Effector memory CD4-positive, alpha-beta T cell (primary cell): Measurements from ENCODE around the gene PPP1R37.
"Not testable (repeated sequence)": the region's sequence is repeated elsewhere in the genome, so short reads cannot be mapped to it uniquely, and the experiment has no call there.

Experiments
- DNase-seq, 3 donors: peaks; one replicate each; pipeline ENCODE4 v3.0.0-alpha.2; 2020
- H3K27ac ChIP-seq: 2 replicates; pipeline ENCODE4 v1.7.0; 2013; ENCODE audit warnings: mild to moderate bottlenecking, low read length, moderate library complexity; ENCODE audit not compliant: insufficient read depth, poor library complexity, severe bottlenecking
- H3K27me3 ChIP-seq: replicated peaks from 2 replicates; pipeline ENCODE4 v1.7.0; 2013; ENCODE audit warnings: mild to moderate bottlenecking, low read length; ENCODE audit not compliant: insufficient read depth, control insufficient read depth, poor library complexity, severe bottlenecking
- H3K36me3 ChIP-seq: 2 replicates; pipeline ENCODE4 v1.7.0; 2013; ENCODE audit warnings: mild to moderate bottlenecking, low read length, moderate library complexity; ENCODE audit not compliant: control insufficient read depth, insufficient read depth
- H3K4me1 ChIP-seq: 2 replicates; pipeline ENCODE4 v1.7.0; 2013; ENCODE audit warnings: low read length, mild to moderate bottlenecking; ENCODE audit not compliant: control insufficient read depth, insufficient read depth, poor library complexity, severe bottlenecking
- H3K4me3 ChIP-seq: 2 replicates; pipeline ENCODE4 v1.7.0; 2013; ENCODE audit warnings: low read length, low read depth, mild to moderate bottlenecking; ENCODE audit not compliant: insufficient read depth, poor library complexity, severe bottlenecking
- H3K9me3 ChIP-seq: 2 replicates; pipeline ENCODE4 v1.7.0; 2013; ENCODE audit warnings: mild to moderate bottlenecking, low read length, moderate library complexity; ENCODE audit not compliant: control insufficient read depth

PPP1R37 gene

GRCh38 chr19:45102481-45102880, 9.5 kb downstream of the PPP1R37 start:
- Histone ChIP-seq H3K27me3 (no peaks in the 10 kb centered on the region), H3K4me1 (peaks cover 33% of the 10 kb centered on the region), H3K4me3 (no peak overlapping the region), H3K36me3 (no peaks in the 10 kb centered on the region), H3K27ac (no peak overlapping the region), H3K9me3 (no peaks in the 10 kb centered on the region)
- no peak for DNase-seq

DNA sequence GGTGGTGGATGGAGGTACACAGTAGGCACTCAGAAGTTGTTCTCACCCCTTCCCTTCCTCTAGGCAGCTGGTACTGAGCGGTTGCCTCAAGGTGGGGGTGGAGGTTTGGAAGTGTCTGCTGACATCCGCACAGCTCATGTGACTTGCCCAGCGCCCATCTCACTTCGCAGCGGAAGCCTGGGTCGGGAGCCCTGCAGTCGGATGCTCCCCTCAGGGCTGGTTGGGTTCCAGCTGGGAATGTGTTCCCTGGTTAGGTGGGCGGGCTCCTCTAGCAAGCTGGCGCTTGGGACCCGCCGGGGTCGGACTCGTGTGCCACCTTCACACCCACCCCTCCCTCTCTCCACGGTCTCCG, 10.2 kb downstream of the PPP1R37 start:
- DNase-seq, result no peak

DNA sequence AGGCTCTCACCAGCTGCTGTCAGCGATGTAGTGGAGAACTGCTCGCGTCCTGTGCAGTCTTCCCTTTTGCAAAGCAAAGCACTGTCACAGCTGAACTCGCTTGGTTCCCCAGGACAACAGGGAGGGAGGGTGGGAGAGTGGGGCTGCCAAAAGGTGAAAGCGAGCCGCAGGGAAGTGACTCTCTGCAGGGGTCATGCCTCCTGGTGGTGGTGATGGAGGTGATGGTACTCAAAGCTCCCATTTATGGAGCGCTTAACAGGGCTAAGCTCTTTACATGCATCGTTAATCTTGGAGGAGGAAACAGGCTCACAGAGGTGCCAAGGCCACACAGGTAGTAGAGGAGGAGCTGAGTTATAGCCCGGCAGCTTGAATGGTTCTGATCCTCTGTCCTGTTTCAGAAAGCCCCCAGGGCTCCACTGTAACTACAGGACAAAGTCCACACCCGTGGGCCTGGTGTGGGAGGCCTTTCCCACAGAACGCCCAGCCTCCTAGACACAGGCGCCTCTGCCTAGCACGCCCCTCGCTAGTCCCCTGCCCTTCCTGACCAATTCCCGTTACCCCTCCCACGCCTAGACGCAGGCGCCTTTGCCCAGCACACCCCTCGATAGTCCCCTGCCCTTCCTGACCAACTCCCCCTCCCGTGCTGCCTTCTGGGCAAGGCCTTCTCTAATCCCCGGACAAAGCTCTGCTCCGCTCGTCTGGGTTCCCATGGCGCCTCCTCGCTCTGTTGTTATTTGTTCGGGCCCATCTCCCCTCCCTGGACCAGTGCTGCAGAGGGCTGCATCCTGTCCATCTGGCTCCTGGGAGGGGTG, 10.7 kb downstream of the PPP1R37 start:
- Histone ChIP-seq H3K27me3 (no peaks in the 10 kb centered on the region), H3K36me3 (no peaks in the 10 kb centered on the region), H3K4me3 (peak overlapping the region; percentile 45), H3K27ac (no peak overlapping the region), H3K4me1 (peaks cover 31% of the 10 kb centered on the region), H3K9me3 (no peaks in the 10 kb centered on the region)
- no peak for DNase-seq

More for the DNA sequence above, 10.2 kb downstream of the PPP1R37 start:
- no peaks in the 10 kb centered on the region for H3K36me3 ChIP-seq
- no peaks in the 10 kb centered on the region for H3K9me3 ChIP-seq
- peak overlapping the region; percentile 45 for H3K4me3 ChIP-seq
- no peak overlapping the region for H3K27ac ChIP-seq
- peaks cover 31% of the 10 kb centered on the region for H3K4me1 ChIP-seq
- no peaks in the 10 kb centered on the region for H3K27me3 ChIP-seq

DNA sequence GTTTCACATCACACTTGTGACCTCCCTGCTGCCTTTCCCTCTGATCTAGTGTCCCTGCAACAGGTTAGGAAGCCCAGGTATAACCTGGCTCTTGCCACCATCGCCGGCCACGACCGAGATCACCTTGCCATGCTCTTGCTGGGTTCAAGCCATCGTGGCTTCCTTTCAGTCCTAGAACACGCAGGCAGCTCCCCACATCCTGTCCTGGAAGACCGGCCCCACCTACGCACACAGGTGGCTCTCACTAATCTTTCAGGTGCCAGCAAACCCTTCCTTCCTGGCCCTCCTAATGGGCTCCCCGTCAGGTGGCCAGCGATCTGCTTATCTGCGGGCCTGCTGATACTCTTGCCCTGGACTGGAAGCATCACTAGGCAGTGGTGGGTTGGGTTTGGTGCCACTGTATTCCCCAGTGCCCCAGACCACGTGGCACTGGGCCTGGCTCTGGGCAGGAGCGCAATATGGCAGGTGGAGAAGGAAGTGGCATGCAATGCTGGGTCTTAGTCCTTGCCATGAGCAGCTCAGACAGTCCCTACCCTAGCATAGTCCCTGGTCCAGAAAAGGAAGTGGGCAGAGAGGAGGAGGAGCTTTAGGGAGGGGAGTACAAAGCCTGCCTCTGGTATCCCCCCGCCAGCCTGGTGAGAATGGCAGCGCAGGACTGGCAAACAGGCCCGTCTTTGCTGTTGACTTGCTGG, 11.8 kb downstream of the PPP1R37 start:
- no peak for DNase-seq
- peaks cover 28% of the 10 kb centered on the region for H3K4me1 ChIP-seq
- H3K4me3 ChIP-seq, result no peak overlapping the region
- no peaks in the 10 kb centered on the region for H3K27me3 ChIP-seq
- H3K27ac ChIP-seq, result no peak overlapping the region
- no peaks in the 10 kb centered on the region for H3K9me3 ChIP-seq
- H3K36me3 ChIP-seq, result no peaks in the 10 kb centered on the region

- DNase-seq, H3K27me3 ChIP-seq, H3K9me3 ChIP-seq, H3K27ac ChIP-seq, H3K4me3 ChIP-seq, H3K36me3 ChIP-seq: not testable (repeated sequence)
- H3K4me1 ChIP-seq, result peaks cover 28% of the 10 kb centered on the region
Measured at GRCh38 chr19:45106363-45106762, 13.4 kb downstream of the PPP1R37 start.

DNA sequence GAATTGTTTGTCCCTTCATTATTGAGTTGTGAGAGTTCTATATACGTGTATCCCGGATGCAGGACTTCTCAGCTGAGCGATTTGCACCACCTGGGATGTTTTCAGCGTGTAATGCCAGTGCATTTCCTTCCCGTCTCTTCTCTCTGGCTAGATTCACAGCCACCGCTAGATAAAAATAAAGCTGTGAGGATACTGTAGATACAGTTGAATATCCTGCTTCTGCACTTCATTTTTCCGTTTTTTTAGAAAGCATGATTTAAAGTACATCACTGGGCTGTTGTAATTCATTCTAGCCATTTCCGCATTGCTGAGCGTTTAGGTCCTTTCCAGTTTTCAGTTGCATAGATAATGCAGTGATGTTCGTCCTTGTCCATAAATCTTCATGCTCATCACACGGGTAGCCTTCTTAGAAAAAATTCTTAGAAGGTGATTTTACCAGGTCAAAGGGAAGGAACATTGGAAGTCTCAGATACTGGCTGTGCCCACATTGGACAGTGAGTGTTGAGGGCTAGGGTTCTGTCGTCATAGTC, 14.7 kb downstream of the PPP1R37 start:
- Histone ChIP-seq H3K9me3 (no peaks in the 10 kb centered on the region), H3K4me1 (peaks cover 24% of the 10 kb centered on the region), H3K4me3 (no peak overlapping the region), H3K27me3 (no peaks in the 10 kb centered on the region), H3K27ac (no peak overlapping the region), H3K36me3 (no peaks in the 10 kb centered on the region)
- no peak for DNase-seq

DNA sequence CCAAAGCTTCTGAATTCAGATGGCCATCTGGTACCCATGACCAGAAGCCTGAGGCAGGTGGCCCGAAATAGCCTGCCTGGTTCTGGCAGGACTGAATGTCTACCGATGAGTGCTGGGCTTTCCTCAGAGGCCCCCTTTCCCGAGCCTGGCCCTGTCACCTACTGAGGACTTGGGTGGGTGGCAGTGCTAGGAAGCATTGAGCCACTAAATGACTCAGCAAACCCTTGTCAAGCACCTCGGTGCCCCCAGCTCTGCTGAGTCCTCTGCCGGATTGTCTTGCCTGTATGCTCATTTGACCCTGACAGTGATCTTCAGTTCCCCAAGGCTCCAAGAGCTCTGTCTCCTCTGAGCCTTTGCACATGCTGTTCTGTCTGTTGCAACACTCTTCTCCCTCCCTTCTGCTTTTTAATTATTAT, 17.9 kb downstream of the PPP1R37 start:
- no peaks in the 10 kb centered on the region for H3K4me1 ChIP-seq
- DNase-seq, result no peak
- H3K27ac ChIP-seq, result no peak overlapping the region
- no peaks in the 10 kb centered on the region for H3K36me3 ChIP-seq
- no peak overlapping the region for H3K4me3 ChIP-seq
- no peaks in the 10 kb centered on the region for H3K27me3 ChIP-seq
- no peaks in the 10 kb centered on the region for H3K9me3 ChIP-seq

DNA sequence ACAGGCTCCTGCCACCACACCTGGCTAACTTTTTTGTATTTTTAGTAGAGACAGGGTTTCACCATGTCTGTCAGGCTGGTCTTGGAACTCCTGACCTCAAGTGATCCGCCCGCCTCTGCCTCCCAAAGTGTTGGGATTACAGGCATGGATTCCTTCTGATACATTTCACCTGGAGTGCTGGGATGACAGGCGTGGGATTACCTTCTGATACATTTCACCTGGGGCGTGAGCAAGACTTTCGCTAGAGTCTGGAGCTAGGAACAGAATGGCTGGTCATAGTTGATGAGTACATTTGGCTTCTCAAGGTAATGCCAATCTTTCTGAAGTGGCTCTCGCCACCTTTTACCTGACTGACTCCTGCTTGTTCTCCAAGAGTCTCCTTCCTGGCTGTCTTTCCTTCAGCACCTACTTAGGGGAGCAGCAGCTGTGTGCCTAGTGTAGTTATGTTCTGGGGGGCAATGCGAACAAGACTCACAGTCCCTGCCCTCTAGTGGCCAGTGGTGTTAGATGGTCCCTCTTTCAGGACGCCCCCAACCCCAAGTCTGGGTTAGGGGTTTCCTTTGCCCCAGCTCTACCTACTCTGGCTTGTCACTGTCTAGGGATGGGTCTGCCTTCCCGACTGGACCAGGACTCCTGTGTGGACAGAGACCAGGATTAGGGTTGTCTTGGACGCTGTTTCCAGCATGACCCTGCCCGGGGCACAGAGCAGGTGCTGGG, 19.3 kb downstream of the PPP1R37 start:
- DNase-seq, result no peak
- Histone ChIP-seq H3K27me3 (no peaks in the 10 kb centered on the region), H3K27ac (no peak overlapping the region), H3K4me3 (no peak overlapping the region), H3K4me1 (peaks cover 11% of the 10 kb centered on the region), H3K36me3 (no peaks in the 10 kb centered on the region), H3K9me3 (no peaks in the 10 kb centered on the region)

- no peak for DNase-seq
- Histone ChIP-seq H3K36me3 (no peaks in the 10 kb centered on the region), H3K4me3 (no peak overlapping the region), H3K9me3 (no peaks in the 10 kb centered on the region), H3K4me1 (peaks cover 16% of the 10 kb centered on the region), H3K27ac (no peak overlapping the region), H3K27me3 (no peaks in the 10 kb centered on the region)
Measured at GRCh38 chr19:45113628-45114027, 20.6 kb downstream of the PPP1R37 start.

GRCh38 chr19:45114116-45114515, 21.1 kb downstream of the PPP1R37 start:
- no peaks in the 10 kb centered on the region for H3K9me3 ChIP-seq
- no peaks in the 10 kb centered on the region for H3K36me3 ChIP-seq
- no peak for DNase-seq
- H3K4me1 ChIP-seq, result peaks cover 16% of the 10 kb centered on the region
- H3K4me3 ChIP-seq, result no peak overlapping the region
- no peak overlapping the region for H3K27ac ChIP-seq
- no peaks in the 10 kb centered on the region for H3K27me3 ChIP-seq
